Measurements from ENCODE around the gene ASL. TPM values are rescaled to one million over a fixed set of nuclear protein-coding genes. Genes with fewer than 3 reads are reported as not detected.
A peak's percentile ranks its signal among the peaks of the same experiment; 100 is the strongest.
"Not testable (repeated sequence)": the region's sequence is repeated elsewhere in the genome, so short reads cannot be mapped to it uniquely, and the experiment has no call there.

Gene ASL
- total and polyA plus RNA-seq, 9 of the 15 experiments (the other 6 are each of a cell fraction or from before 2014, with no cell fraction given): 2.6 to 67.0 (median 33.3) TPM

DNA sequence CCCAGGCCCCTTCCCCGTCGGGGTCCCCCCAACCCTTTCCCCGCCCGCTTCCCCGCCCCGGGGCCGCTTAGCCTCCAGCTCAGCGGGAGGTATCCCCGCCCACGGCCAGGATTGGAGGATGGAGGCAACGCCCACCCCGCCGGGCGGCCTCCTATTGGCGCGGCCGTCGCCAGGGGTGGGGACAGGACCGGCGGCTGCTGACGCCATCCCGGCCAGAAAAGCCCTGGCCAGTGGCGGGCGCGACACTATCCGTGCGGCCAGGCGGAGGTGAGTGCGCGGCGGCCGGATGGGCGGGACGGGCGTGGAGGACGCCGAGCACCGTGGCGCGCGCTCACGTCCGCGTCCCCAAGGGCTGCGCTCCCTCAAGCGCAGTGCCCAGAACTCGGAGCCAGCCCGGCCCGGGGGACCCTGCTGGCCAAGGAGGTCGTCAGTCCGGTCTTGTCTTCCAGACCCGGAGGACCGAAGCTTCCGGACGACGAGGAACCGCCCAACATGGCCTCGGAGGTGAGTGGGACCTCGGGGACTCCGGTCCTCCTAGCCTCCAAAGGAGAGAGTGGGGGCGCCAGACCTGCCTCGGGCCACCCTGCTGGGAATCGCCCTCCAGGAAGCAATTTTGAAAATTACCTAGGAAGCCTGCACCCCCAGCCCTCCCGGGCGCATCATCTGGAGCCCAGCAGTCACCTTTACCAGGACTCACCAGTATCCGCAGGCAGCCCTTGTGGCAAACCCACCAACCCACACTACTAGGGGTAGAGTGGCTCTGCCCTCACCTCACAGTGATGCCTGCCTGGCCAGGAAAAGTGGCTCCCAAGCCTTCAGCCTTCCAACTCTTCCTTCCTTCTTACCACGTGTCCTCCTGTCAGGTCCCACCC is at the start of gene ASL (continued):
- TF ChIP-seq PCBP1 (IDR thresholded peaks at IDR 0.05; ENCODE audit: low read depth, low read length, poor library complexity, severe bottlenecking) (peak; percentile 87), SREBF1 (IDR thresholded peaks at IDR 0.05; ENCODE audit: borderline replicate concordance, low read depth, low read length) (no peak), HIVEP1 (CRISPR knock-in tag; IDR thresholded peaks at IDR 0.05) (no peak), U2AF1 (optimal IDR thresholded peaks at IDR 0.05; ENCODE audit: low read depth, low read length) (peak; percentile 81), ZBTB8A (IDR thresholded peaks at IDR 0.05; ENCODE audit: partially characterized antibody) (no peak), FUS (optimal IDR thresholded peaks at IDR 0.05; ENCODE audit: low read depth, low read length) (peak; percentile 78), PHF20 (IDR thresholded peaks at IDR 0.05; ENCODE audit: partially characterized antibody) (peak; percentile 67), KAT7 (CRISPR knock-in tag; IDR thresholded peaks at IDR 0.05; ENCODE audit: borderline replicate concordance) (peak; percentile 45; the same call in 1 of the 2 replicates), SP1 (CRISPR knock-in tag; IDR thresholded peaks at IDR 0.05) (peak; percentile 95)
- TF ChIP-seq, protein P1, sequence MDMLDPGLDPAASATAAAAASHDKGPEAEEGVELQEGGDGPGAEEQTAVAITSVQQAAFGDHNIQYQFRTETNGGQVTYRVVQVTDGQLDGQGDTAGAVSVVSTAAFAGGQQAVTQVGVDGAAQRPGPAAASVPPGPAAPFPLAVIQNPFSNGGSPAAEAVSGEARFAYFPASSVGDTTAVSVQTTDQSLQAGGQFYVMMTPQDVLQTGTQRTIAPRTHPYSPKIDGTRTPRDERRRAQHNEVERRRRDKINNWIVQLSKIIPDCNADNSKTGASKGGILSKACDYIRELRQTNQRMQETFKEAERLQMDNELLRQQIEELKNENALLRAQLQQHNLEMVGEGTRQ (CRISPR knock-in tag; IDR thresholded peaks at IDR 0.05): 0 out of 2 replicates have a peak, but pooled peaks have one; percentile 24
- TF ChIP-seq, protein P2, sequence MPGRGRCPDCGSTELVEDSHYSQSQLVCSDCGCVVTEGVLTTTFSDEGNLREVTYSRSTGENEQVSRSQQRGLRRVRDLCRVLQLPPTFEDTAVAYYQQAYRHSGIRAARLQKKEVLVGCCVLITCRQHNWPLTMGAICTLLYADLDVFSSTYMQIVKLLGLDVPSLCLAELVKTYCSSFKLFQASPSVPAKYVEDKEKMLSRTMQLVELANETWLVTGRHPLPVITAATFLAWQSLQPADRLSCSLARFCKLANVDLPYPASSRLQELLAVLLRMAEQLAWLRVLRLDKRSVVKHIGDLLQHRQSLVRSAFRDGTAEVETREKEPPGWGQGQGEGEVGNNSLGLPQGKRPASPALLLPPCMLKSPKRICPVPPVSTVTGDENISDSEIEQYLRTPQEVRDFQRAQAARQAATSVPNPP (IDR thresholded peaks at IDR 0.05; ENCODE audit: borderline replicate concordance, insufficient read depth, insufficient read length): no peak
- TF ChIP-seq, protein P3, sequence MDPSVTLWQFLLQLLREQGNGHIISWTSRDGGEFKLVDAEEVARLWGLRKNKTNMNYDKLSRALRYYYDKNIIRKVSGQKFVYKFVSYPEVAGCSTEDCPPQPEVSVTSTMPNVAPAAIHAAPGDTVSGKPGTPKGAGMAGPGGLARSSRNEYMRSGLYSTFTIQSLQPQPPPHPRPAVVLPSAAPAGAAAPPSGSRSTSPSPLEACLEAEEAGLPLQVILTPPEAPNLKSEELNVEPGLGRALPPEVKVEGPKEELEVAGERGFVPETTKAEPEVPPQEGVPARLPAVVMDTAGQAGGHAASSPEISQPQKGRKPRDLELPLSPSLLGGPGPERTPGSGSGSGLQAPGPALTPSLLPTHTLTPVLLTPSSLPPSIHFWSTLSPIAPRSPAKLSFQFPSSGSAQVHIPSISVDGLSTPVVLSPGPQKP (CRISPR knock-in tag; IDR thresholded peaks at IDR 0.05): no peak

DNA sequence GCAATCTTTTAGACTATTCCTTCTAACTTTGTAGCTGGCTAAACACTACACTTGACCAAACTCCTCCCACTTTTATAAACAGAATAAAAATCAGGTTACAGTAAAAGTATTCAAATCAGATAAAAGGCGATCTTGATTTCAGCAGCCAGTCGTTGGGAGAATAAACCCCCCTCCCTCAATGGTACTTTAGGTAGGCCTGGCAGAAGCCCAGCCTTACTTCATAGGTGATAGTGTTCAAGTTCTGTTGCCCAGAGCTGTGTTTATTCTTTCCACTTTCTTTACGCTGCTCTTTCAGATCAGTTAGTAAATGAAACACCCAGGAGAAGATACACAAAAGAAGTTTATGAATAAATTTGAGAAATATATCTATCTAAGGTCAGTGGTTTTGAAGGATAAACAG is 47.3 kb upstream of the ASL start:
- BruUV-seq (replicated peaks); in situ Hi-C loops (cut with MboI); CTCF ChIA-PET (ENCODE audit: low intra/inter-chr PET ratio); H2AFZ ChIP-seq (ENCODE audit: low read depth, low read length); H3K9me1 ChIP-seq (ENCODE audit: control insufficient read depth, insufficient read depth, low read length); DNase-seq (ENCODE audit: extremely low read depth in 1 of 4, low spot score in 3 of 4); H3K36me3 ChIP-seq (ENCODE audit: control insufficient read depth, insufficient read depth, low read length); FAIRE-seq; H3K4me3 ChIP-seq; H3K9me3 ChIP-seq (replicated peaks; ENCODE audit: control insufficient read depth, insufficient read depth, low read depth, low read length); H3K4me1 ChIP-seq (replicated peaks in 1 of 2; ENCODE audit: control insufficient read depth in 2 of 2, insufficient read depth in 2 of 2, low read length in 2 of 2); H3K27ac ChIP-seq (ENCODE audit: extremely low read depth, low read depth, low read length); ATAC-seq; intact Hi-C loops (cut with micrococcal nuclease); H3K4me2 ChIP-seq (ENCODE audit: insufficient read depth, low read length); POLR2A ChIA-PET; H3K9ac ChIP-seq (ENCODE audit: insufficient read depth in 1 of 2, low read depth in 2 of 2, low read length in 2 of 2); H3K79me2 ChIP-seq (ENCODE audit: control insufficient read depth, insufficient read depth, low read length); H4K20me1 ChIP-seq (replicated peaks; ENCODE audit: control insufficient read depth, insufficient read depth, low read length): not testable (repeated sequence)
- H3K27me3 ChIP-seq (ENCODE audit: control insufficient read depth in 2 of 2, insufficient read depth in 2 of 2, low read length in 2 of 2): peaks cover 8 to 11% of the 10 kb centered on the region in 2 experiments
- WGBS (ENCODE audit: insufficient coverage, low coverage, missing lambda C conversion rate): 10% methylated on average over 3 of the region's 3 CpGs

Data from K562 (cell line).